GM18507 (cell line): ENCODE data around the gene RBPJL.

Experiments
- DNase-seq: peaks from one replicate; pipeline ENCODE4 v3.0.0; 2011; ENCODE audit warnings: low read depth; ENCODE audit not compliant: insufficient read length; ENCODE audit errors: extremely low spot score
- FAIRE-seq: peaks from 2 replicates; lab custom pipeline; 2011; peaks lifted over from hg19 to GRCh38; lab: Jason Lieb, UNC

The RBPJL gene

DNA sequence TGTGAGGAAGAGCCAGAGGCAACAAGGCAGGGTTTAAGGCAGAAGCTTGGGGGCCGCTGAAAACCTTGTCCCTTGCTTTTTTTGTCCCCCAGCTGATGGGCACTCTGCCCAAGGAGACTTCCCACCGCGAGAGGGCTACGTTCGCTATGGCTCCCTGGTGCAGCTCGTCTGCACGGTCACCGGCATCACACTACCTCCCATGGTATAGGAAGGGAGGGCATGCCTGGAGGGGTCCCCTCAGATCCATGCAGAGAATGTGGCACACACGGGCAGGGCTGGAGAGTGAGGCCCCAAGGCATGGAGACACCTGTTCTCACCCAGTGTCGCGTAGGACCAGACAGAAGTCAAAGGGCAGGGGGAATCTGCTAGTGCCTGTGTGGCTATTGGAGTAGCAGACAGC lies 7.3 kb downstream of the RBPJL start:
- FAIRE-seq, result no peak

DNA sequence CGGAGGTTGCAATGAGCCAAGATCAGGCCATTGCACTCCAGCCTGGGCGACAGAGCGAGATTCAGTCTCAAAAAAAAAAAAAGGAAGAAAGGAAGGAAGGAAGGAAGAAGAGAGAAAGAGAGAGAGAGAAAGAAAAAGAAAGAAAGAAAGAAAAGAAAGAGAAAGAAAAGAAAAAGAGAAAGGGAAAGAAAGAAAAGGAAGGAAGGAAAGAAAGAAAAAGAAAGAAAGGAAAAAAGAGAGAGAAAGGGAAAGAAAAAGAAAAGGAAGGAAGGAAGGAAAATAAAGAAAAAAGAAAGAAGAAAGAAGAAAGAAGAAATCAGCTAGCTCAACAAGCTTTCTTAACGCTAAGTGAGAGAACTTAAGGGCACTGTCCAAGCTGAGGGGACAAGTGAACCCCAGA lies 9.0 kb downstream of the RBPJL start:
- no peak for FAIRE-seq
- DNase-seq, result no peak

More for the DNA sequence above, 7.3 kb downstream of the RBPJL start:
- no peak for DNase-seq

DNA sequence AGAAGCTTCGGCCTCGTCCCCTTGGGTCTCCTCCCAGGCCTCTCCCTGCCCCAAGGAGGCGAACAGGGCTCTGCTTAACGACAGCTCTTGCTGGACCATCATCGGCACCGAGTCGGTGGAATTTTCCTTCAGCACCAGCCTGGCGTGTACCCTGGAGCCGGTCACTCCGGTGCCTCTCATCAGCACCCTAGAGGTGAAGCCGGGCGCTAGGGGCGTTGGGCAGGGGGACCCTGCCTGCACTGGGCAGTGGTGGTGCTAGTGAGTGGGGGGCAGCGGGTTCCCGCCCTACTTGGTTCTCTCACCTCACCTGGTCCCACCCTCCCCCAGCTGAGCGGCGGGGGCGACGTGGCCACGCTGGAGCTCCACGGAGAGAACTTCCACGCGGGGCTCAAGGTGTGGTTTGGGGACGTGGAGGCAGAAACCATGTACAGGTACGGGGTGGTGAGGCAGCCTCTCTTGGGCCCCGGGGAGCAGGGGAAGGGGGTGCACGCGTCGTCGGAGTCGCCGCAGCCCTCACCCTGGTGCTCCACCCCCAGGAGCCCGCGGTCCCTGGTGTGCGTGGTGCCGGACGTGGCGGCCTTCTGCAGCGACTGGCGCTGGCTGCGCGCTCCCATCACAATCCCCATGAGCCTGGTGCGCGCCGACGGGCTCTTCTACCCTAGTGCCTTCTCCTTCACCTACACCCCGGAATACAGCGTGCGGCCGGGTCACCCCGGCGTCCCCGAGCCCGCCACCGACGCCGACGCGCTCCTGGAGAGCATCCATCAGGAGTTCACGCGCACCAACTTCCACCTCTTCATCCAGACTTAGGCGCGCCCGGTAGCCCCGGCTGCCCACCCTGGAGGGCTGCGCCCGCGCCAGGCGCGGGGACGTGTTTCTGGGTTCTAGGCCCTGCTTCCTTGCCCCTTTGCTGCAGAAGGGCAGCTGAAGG lies 9.8 kb downstream of the RBPJL start:
- FAIRE-seq, result no peak
- DNase-seq, result no peak

DNA sequence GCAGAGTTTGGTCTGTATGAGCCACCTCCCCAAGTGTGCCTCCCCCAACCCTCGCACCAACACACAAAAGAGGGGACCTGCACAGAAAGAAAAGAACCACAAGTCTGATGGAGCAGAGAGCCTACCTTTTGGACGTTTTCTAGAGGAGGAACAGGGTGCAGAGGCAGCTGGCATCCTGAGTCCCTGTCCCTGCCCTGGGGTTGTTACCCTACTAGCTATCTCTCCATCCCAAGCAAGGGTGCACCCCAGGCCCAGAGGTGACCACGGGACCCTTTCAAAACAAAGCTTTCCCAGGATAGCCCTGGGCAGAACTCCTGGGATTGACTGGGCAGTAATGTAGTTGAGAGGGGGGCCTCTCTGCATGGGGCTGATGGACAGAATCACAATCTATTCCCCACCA lies 11.2 kb downstream of the RBPJL start:
- DNase-seq (no peak), FAIRE-seq (no peak)

DNA sequence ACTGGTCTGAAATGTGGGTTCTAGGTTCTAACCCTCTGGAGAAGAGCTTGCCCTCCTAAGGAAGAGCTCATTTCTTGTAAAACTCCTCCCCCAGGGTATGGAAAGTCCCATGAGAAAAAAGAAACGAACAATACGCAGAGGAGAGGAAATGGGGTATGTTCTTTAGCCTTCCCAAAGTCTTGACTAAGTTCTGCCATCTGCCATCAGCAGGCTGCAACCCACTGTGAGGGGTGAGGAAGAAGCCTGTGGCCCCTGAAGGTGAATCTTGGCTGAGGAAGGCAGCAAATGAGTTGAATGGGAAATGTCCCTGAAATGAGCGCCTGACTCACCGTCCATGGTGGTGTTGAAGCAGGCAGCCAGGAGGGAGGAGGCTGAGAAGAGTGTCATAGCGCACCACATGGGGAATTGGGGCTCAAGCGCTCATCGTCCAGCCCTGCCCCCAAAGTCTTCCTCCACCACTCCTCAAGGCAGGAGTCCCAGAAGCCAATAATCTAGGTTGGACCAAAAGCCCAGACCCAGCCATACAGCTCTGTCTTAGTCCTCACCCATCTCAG lies 11.8 kb downstream of the RBPJL start:
- FAIRE-seq, result no peak

DNA sequence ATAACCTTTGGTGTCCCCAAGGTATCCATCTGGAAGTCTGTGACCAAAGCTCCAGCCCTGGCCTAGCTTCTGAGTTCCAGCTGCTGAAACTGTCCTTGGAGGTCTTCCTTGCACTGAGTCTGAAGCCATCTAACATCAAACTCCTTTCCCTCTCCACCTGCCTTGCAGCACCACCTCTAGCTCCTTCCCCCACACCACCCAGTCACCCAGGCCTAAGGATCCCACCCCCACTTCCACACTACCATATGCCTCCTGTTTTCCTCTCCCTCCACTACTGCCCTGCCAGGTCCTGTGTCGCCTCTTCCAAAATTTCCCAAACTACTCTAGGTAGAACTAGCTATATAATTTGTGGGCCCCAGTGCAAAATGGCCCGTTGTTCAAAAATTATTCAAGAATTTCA lies 12.3 kb downstream of the RBPJL start:
- DNase-seq, result no peak
- no peak for FAIRE-seq

More for the DNA sequence above, 11.8 kb downstream of the RBPJL start:
- DNase-seq, result no peak

DNA sequence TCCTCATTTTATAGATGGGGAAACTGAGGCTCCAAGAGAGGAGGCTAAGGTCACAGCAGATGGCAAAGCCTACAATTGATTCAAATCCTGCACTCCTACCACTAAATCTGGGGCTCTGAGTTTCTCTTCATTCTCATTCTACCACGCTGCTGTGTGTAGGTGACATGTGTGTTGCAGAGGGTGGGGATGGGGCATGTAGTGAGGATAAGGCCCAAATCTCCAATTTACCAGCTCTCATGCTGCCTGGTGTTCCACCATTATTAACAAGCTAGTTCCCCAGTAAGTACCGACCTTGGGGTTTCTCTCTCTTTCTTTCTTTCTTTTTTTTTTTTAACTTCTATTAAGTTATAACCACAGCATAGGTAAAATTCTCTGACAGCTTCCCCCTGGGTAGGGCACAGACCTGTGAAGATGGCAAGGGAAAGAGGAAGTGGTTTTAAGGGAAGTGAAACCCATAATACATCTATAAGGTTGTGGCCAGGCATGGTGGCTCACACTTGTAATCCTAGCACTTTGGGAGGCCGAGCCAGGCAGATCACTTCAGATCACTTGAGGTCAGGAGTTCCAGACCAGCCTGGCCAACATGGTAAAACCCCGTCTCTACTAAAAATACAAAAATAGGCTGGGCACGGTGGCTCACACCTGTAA lies 14.4 kb downstream of the RBPJL start:
- DNase-seq (peak; percentile 30), FAIRE-seq (peak; percentile 5)

DNA sequence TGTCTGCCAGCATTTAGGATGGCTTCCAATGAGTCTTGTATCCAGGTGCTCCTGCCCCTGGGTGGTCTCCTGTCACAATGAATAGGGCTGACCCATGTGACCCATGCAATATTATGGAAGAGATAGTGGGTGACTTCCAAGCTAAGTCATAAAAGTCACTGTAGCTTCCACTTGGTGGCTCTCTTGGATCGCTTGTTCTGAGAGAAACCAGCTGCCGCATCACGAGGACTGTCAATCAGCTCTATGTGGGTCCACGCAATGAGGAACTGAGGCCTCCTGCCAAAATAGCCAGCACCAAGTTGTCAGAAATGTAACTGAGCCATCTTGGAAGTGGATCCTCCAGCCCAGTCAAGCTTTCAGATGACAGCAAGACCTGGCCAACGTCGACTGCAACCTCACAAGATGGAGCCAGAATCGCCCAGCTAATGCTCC lies 16.3 kb downstream of the RBPJL start:
- FAIRE-seq (peak; percentile 52), DNase-seq (no peak)

DNA sequence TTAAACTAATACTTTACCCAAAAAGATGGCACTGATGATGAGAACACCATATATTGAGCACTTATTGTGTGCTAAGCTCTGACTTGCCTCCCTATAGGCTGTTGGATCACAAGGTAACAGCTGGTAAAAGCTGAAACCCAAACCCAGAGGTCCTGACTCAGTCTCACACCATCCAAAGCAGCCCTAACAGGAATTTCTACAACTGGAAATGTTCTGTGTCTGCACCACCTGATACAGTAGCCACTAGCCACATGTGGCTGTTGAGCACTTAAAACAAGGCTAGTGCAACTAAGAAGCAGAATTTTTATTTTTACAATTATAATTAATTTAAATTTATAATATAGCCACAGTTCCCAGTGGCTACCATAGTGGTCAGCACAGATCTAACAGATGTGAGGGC lies 17.1 kb downstream of the RBPJL start:
- FAIRE-seq, result no peak
- no peak for DNase-seq

DNA sequence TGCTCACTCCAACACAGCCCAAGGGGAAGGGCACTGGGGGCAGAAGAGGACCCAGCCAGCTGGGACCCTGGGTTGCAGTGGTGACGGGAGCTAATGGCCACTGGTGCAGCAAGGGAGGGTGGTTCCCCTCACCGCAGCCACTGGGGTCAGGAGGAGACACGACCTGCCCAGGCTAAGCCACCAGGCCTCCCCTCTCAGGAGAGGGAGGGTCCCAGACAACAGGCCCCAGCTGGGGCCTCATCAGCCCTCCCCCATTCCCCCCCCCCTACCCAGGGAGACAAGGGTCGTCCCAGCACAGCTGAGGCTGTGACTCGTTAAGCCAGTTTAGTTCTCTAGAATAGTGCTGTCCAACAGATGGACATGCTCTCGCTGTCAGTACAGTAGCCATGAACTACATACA lies 18.7 kb downstream of the RBPJL start:
- DNase-seq (no peak), FAIRE-seq (no peak)

DNA sequence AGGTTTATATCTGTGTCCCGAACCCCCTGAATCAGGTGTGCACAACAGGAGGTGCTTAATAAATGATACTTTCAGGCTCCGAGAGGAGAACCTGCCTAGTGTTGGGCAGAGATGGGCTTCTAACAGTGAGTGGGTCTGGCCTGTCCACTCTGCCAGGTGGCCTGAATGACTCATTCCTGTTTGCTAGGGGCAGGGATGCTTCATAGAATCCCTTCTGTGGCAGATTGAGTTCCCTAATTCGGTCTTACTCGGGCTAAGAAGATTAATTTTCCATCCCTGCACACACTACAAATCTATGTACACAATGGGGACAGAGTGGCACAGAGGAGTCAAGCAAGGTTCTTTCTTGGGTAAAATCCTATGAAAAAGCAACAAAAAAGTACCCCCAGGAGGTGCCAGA lies 21.8 kb downstream of the RBPJL start:
- FAIRE-seq (no peak), DNase-seq (no peak)

DNA sequence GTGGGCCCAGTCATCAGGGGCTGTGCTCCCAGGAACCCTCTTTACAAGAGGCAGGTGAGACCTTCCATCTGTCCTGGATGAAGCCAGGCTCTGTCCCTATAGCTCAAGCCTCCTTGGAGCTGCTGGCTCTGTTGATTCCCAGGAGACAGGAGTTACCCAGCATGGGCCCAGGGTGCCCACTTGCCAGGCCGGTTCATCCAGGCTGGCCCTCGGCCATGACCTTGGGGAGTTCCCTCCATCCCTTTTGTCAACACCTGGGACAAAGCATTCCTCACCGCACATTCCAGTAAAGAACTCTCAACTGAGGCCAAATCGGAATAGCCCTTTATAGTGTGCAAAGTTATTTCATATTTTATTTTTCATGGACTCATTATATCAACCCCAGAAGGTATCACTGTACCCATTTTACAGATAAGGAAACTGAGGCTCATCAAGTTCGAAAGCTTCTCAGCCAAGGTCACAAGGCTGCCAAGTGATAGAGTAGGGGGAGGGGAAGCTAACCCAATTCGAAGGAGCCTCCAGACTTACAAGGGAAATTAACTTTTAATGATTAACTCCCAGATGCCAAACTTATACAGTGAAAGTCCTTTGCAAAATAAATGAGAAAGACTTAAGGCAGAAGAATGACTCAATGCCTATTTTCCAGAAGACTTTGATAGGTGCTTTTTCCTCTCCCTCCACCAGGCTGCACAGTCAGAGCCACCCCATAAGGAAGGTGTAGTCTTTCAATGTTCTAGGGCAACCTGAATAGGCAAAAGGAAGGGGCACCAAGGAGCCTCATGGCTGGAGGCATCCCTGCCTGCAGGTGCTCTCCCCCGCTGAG lies 23.1 kb downstream of the RBPJL start:
- no peak for FAIRE-seq

DNA sequence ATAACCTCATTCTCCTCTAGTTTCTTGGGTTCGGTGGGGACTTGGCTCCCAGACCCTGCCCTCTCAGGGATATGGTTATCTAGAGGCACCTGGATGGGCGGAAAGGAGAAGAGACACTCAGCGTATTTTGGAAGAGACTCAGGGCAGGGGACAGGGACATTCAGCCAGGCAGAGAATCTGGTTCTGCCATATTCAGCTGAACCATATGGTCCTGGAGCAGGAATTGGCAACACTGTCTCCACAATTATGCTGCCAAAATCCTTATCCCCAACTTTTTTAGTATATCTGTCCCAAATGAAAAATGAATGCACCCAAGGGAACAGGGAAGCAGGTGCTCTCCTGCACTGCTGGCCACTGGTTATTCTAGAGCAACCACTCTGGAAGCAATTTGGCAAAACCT lies 23.8 kb downstream of the RBPJL start:
- FAIRE-seq, result no peak

More for the DNA sequence above, 23.1 kb downstream of the RBPJL start:
- DNase-seq, result no peak

DNA sequence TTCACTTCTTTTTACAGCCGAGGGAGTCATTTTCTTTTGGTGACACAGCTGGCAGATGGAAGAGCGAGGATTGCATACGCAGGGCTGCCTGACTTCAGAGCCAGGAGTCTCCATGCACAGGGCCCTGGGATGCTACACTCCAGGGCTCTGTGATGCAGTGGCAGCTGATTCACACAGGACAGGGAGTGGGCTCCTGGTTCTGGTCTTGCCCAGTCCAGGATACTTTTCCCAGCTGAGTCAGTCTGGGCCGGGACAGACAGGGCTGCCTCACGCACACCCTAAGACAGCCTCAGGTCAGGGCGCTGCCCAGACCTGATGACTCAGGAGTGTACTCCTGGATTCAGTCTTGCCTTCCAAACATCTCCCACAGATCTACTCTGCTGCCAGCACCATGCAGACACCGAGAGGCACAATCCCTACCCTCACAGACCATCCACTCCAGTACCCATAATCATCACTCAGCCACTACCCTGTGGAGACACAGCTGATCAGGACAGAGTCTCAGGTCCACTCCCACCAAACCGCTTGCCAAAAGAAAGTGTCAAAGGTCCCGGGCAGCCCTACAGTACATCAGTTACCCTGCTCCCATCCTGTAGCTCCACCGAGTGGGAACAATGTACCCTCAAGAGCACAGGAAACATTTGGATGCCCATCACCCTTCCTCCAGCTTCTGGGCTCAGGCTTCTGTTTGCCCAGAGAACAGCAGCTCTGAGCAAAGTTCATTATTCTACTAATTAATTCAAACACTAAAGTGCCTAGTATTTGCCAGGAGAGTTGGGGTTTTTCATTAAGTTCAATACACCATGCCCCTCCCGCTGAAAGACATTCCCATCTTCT lies 30.1 kb downstream of the RBPJL start:
- FAIRE-seq (no peak), DNase-seq (no peak)

More for the DNA sequence above, 23.8 kb downstream of the RBPJL start:
- DNase-seq, result no peak

DNA sequence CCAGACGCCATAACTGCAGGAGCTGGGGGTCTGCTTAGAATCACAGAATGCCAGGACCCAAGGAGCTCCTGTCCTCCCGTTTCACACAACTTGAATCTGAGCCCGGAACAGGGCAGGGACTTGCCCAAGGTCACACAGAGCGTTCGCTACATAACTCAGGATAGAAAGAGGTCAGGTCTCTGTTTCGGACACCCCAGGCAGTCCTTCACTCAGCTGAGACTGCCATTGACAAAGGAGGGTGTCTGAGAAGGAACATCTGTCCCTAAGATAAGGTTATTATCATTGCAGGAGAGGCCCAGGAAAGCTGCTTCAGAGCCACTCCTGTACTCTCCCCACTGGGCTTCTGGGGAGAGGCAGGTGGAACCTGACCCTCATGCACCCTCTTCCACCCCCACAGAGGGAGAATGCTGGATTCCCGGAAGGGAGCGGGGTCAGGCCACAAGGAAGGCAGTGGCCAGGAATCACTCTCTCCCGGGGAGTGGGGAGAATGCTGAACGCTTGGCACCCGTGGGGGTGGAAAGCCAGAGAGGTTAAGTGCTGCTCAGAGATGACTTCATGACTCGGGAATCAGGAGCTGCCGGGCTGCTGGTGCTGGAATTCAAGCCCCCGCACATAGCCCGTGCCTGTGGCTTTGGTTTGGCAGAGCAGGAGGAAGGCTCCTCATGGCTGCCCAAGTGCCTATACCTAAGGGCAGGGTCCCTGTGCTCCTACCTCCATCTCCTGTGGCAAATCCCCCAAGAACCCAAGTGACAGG lies 30.9 kb downstream of the RBPJL start:
- FAIRE-seq (no peak), DNase-seq (no peak)

DNA sequence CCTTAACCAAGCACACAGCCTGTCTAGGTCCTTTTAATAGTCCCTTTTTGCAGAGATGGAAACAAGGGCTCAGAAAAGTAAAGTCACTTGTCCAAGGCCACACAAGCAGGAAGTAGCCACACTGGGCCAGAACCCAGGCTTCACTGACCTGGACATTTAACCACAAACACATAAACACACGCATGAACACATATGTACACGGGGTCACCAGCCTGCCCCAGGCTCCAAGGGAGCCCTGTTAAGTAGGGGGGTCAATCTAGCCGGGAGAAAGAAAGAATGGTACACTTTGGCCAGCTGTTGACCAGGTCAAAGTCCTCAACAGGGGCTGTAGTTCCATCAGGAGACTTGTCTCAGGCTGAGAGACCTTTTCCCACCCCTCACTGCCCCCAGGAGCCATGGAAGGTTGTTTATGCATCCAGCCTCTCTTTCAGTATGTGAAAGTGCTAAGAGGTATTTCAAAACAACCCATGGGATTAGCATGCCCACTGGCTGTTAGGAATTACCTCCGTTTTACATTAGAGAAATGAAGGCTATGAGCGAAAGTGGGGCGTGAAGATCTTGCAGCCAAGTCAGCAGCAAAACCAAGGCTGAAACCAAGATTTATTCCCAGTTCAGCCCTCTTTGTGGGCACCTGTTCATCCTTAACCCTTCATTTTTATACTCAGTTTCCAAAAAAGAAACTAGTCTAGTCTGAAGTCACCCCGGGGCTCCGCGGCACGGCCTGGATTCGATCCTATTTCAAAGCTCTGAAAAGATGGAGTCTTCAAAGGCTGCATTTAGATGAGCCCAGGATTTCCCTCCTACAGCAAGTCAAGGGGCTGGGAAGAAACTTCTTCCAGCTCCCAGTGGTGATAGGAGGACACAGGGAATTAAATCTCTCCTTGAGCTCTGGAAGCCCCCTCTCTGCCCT lies 31.7 kb downstream of the RBPJL start:
- FAIRE-seq (no peak), DNase-seq (no peak)

DNA sequence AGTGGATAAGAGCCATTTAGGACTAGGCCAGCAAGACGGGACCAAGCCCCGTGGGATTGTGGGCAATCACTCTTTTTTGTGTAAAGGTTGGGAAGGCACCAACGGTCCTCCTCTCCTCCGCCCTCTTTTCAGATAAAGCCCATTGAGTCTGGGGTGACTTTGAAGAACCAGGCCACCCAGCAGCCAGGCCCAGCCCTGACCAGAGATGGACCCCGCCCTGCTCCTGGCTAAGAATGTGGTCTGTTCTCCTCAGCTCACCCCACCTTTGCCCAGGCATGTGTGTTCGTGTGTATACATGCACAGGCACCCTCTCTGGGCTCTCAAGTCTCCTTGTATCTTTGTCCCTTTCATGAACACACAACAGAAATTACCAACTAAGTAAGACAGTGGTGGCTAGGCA lies 32.4 kb downstream of the RBPJL start:
- DNase-seq (no peak), FAIRE-seq (no peak)
